HG03457 (cell line): ENCODE measurements around the gene PERM1.
"Not testable (repeated sequence)": the region's sequence is repeated elsewhere in the genome, so short reads cannot be mapped to it uniquely, and the experiment has no call there.

Source experiments
- ATAC-seq: cut with Tn5 transposase; IDR thresholded peaks from one replicate; pipeline ENCODE4 v1.9.1; 2021; ENCODE audit warnings: moderate number of reproducible peaks; ENCODE audit not compliant: unreplicated experiment

PERM1 gene

DNA sequence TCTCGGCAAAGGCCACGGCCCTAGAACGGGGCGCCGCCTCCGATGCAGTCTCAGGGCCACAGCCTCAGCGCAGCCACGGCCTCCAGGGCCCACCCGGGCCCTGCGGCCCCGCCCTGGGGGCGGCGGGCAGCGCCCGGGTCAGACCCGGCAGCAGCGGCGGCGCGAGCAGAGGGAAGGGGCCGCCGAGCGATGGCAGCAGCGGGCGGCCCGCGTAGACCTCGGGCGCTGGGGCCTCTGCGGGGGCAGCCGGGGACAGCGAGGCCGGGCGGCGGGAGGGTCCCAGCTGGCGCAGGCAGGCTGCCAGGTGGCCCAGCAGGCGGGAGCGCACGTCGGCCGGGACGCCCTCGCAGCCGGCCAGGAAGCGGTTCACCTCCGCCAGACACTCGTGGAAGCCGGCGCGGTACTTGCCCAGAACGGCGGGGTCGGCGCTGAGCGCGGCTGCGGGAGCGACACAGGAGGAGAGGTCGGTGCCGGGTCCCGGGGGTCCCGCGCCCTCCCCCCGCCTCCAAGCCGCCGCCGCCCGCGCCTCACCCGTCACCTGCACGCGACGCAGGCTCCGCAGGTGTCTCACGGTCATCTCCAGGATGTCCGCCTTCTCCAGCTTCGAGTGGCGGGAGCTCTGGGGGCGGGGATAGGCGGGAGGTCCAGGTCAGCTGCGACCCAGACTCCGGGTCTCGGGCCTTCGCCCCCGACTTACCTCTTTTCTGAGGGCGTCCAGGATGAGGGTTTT, 17.3 kb upstream of the PERM1 start:
- no peak for ATAC-seq

DNA sequence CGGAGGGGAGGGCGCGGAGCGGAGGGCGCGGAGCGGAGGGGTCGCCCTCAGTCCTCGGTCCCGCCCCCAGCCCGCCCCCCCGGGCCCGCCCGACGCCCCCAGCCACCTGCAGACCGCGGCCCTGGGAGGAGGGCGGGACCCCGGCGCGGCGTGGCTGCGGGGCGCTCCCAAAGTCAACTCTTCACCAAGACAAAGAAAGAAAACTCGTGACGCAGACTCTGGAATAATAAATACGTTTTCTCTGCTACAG, 16.8 kb upstream of the PERM1 start:
- no peak for ATAC-seq

GRCh38 chr1:997993-998744, 16.3 kb upstream of the PERM1 start:
- ATAC-seq = no peak

DNA sequence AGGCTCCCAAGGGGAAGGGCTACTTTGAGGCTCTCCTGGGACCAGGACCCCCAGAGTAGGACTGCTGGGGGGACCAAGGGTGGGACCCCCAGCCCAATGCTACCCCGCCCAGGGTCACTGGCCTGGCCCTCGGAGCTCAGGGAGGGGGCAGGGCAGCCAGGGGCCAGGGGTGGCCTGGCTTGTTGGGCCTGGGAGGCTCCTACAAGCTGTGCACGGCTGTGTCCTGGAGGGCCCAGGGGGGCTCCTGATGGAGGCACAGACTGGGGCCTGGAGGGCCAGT, 15.8 kb upstream of the PERM1 start:
- no peak for ATAC-seq

DNA sequence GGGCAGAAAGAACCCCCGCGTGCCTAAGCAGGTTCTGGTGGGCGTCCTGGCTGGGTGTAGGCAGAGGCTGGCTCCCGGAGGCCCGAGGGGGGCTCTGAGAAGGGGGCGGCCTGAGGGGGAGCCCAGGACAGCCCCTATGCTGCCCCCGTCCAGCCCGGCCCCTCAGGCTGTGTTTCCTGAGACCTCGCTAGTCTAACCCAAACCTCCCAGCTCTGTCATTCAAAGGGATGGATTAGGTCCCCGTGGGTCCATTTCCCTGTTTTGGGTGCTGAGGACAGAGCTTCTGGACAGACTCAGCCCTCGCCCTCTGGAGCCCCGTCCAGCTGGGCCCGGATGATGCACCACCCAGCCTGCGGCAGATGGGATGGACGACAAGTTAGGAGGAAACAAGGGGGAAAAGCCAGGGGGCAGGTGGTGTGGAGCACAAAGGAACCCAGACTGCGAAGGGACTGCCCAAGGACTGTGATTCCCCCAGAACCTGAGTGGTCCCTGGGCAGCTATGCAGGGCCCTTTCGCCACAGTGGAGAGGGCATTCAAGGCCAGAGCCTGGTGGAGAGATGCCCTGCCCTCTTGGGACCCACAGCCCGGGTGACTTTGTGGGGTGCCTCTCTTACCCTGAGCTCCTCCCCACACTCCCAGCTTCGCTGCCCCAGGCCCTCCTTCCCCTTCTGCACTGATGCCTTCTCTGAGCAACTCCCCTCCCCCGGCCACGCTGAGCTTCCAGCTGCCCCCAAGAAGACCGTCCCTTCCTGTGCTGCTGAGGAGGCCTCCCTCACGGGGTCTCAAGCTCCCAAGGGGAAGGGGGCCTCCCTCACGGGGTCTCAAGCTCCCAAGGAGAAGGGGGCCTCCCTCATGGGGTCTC, 15.2 kb upstream of the PERM1 start:
- no peak for ATAC-seq

DNA sequence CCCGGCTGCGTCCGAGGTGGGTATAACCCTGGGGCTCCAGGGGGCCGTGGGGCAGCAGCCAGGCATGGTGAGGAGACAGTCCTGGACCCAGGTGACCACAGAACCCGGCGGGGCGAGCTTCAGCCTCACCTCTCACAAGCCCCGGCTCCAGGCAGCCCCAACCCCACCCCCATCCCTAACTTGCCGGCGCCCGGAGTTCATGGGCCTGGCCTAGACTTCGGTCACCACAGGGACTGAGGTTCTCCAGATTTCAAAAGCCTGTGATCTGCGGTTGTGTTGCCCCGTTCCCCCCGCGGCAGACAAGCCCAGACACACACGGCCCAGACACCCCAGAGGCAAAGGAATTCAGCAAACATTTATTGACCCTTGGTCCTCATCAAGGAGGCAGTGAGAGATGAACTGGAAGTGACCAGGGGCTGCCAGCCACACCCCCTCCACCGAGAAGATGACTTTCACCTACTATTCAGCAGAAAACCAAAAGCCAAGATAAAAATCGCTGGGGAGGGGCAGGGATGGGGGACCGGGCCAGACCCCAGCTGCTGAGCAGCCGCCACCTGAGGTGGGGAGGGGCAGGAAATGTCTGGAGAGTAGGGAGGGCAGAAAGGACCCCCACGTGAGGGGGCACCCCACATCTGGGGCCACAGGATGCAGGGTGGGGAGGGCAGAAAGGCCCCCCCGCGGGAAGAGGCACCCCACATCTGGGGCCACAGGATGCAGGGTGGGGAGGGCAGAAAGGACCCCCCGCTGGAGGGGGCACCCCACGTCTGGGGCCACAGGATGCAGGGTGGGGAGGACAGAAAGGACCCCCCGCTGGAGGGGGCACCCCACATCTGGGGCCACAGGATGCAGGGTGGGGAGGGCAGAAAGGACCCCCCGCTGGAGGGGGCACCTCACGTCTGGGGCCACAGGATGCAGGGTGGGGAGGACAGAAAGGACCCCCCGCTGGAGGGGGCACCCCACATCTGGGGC, 14.1 kb upstream of the PERM1 start:
- no peak for ATAC-seq

- not testable (repeated sequence) for ATAC-seq
Observed at GRCh38 chr1:994546-994945, 12.7 kb upstream of the PERM1 start.

DNA sequence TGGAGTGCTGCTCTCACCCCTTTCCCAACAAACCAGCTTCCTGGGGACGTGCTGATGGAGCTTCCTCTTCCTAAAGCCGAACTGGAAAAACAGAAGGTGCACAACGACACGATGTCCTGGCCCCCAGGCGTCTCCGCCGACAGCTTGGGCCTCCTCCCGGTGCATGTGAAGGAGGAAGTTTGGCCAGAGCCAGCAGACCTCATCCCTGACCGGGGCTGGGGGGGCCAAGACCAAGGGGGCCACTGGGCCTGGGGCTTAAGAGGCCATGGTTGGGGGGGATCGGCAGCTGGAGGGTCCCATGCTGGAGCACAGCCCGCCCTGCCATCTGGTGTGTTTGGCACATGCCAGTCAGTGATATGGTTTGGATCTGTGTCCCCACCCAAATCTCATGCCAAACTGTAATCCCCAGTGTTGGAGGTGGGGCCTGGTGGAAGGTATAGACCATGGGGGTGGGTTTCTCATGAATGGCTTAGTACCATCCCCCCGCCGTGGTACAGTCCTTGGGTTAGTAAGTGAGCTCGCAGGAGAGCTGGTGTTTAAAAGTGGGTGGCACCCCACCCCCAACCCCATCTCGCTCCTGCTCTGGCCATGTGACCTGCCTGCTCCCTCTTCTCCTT, 11.6 kb upstream of the PERM1 start:
- ATAC-seq = no peak

GRCh38 chr1:992362-992761, 10.5 kb upstream of the PERM1 start:
- no peak for ATAC-seq

DNA sequence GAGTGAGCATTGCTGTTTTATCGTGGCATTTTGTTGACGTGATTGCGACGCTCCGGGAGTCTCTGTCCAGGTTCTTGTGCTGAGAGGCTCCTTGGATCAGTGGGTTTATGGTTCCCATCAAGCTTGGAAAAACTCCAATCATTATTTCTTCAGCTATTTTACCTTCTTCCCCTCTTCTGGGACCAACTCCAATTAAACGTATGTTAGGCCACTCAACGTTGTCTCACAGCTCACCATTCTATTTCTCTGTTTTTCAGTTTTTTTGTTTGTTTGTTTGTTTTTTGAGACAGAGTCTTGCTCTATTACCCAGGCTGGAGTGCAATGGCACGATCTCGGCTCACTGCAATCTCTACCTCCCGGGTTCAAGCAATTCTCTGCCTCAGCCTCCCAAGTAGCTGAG, 10.0 kb upstream of the PERM1 start:
- no peak for ATAC-seq

GRCh38 chr1:991275-991674, 9.4 kb upstream of the PERM1 start:
- ATAC-seq = not testable (repeated sequence)

- not testable (repeated sequence) for ATAC-seq
Observed at GRCh38 chr1:988061-988460, 6.2 kb upstream of the PERM1 start.

- ATAC-seq = no peak
Observed at GRCh38 chr1:985126-985525, 3.2 kb upstream of the PERM1 start.

DNA sequence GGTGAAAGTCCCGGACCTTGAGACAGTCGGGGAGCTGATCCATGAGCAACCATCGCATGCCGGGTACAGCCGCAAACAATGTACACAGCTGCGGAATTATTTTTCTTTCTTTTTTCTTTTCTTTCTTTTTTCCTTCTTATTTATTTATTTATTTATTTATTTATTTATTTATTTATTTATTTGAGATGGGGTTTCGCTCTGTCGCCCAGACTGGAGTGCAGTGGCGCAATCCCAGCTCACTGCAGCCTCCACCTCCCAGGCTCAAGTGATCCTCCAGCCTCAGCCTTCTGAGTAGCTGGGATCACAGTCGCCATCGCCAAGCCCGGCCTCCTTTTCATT, 2.6 kb upstream of the PERM1 start:
- ATAC-seq = no peak

- ATAC-seq = no peak
Observed at GRCh38 chr1:983798-984475, 2.0 kb upstream of the PERM1 start.

- ATAC-seq = no peak
Observed at GRCh38 chr1:982765-983436, 1.0 kb upstream of the PERM1 start.

DNA sequence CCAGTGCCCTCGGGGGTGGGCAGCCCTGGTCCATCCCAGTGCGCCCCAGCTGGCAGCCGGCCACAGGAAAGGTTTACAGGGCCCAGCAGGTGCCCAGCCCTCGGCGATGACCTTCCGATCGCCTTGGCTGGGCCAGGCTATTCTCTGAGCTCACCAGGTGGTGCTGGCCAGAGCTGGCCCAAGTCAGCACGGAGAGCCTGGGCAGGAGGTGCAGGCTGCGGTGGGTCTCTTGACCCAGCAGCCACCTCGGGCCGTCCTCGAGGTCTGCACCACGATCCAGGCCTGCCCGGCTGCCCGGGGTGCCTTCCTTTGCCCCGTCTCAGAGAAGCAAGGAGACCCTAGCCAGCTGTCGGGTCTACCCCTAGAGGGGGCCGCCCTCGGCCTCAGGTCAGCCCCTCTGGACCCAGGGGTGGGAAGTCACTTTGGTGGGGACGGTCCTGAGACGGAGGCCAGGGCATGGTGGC, 370 bp downstream of the PERM1 start:
- ATAC-seq = no peak

DNA sequence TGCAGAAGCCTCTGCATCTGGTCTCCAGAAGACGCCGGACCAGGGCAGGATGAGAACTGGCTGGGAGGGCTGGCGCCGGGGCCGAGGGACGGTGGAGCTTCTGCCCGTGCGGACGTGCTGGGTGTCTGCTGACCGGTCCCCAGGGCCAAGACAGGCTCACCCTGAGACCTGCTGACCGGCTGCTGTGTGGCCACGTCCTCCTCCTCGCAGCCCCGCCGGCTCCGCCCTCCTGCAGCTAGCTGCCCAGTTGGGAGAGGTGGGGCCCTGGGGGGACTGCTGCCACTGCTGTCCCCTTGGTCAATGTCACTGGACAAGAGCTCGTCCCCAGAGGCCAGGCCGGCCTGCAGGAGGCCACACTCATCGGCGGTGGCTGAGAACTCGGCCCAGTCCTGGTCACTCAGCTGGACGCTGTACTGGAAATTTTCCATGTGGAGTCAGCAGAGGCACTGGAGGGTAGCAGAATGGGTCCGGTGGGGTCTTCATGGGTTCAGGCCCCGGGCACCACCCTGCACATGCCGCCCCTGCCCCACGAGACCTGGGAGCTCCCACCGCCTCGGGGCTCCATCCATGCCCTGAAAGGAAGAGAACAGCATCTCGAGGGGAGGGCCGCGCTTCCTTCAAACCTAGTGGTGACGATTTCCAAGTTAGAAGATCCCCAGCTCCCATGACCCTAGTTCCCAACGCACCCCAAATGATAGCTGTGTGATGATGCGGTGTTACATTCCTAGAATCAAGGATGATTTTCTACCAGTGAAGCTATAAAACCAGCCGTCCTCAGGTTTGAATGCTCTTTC, 1.1 kb downstream of the PERM1 start:
- no peak for ATAC-seq

DNA sequence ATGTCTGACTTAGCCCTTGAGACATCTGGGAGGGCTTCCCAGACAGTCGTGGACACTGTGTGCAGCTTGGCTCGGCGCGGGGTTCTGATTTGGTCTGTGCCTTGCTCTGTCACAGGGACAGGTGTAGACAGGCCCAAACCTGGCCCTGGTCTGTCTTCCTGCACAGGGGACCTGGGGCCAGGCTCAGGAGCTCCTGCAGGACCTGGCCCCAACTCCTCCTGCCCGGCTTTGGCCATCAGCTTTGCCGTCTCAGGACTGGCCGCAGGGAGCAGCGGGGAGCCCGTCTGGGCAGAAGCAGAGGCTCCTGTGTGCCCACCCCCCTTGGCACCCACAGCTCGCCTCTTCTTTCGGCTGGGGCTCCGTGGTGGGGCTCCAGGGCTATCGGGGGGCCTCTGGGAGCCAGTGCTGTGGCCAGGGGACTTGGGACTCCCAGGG, 1.7 kb downstream of the PERM1 start:
- ATAC-seq = no peak
